ENCODE measurements around the gene CTAGE4.
"Not testable (repeated sequence)": the region's sequence is repeated elsewhere in the genome, so short reads cannot be mapped to it uniquely, and the experiment has no call there.

The CTAGE4 gene

GRCh38 chr7:144220531-144220930, 37.3 kb downstream of the CTAGE4 start:
- H3K4me1 ChIP-seq (ENCODE audit: insufficient read depth, low read length); H3K9ac ChIP-seq (ENCODE audit: low read depth, low read length); H3K9me3 ChIP-seq (ENCODE audit: insufficient read depth, low read depth, low read length); H3K27me3 ChIP-seq (ENCODE audit: insufficient read depth, low read length); H3K36me3 ChIP-seq (ENCODE audit: insufficient read depth, low read depth, low read length); H3K4me3 ChIP-seq (ENCODE audit: low read length); H3K27ac ChIP-seq (ENCODE audit: low read length): not testable (repeated sequence)

DNA sequence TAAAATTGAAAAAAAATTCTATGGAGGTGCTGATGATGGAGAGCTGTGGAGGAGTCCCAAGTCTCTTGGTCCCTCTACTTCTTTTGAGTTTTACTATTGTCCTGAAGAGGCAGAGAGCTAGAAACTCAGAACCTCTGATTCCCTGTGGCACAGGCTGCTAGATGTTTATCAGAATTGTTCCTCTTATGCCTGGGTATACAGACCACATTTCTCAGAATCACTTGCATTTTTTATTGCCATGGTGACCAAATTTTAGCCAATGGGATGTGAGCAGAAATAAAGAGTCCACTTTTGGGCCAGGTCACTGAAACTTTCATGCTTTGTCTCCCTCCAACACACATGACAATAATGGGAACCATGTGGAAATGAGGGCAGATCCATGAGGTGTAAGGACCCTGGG, 40.4 kb downstream of the CTAGE4 start:
- not testable (repeated sequence) for H3K4me3 ChIP-seq (ENCODE audit: low read length); H3K27me3 ChIP-seq (ENCODE audit: insufficient read depth, low read length); H3K9ac ChIP-seq (ENCODE audit: low read depth, low read length); H3K36me3 ChIP-seq (ENCODE audit: insufficient read depth, low read depth, low read length); H3K27ac ChIP-seq (ENCODE audit: low read length); H3K9me3 ChIP-seq (ENCODE audit: insufficient read depth, low read depth, low read length); H3K4me1 ChIP-seq (ENCODE audit: insufficient read depth, low read length)

- H3K27me3 ChIP-seq (ENCODE audit: insufficient read depth, low read length); H3K4me1 ChIP-seq (ENCODE audit: insufficient read depth, low read length); H3K4me3 ChIP-seq (ENCODE audit: low read length): not testable (repeated sequence)
These were observed 43.6 kb downstream of the CTAGE4 start for GRCh38 chr7:144226866-144227265.

DNA sequence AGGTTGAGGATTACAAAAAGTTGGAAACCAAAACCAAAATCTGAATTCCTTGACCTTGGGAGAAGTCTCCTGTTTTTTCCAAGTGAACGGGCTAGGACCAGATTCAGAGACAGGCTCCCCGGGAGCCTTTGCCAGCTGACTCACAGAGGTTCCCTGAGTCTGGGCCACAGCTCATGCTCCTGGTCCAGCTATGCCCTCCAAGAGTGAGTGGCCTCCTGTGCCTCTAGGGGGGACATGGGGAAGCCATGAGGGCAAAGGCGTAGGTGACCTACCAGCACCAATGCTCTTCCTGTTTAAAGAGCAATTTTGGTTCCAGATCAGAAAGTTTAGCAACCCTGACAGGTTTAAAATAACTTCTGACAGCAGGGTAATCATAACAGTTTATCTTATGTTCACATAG, 45.5 kb downstream of the CTAGE4 start:
- H3K9ac ChIP-seq (ENCODE audit: low read depth, low read length); H3K9me3 ChIP-seq (ENCODE audit: insufficient read depth, low read depth, low read length); H3K27ac ChIP-seq (ENCODE audit: low read length); H3K36me3 ChIP-seq (ENCODE audit: insufficient read depth, low read depth, low read length); H3K4me1 ChIP-seq (ENCODE audit: insufficient read depth, low read length); H3K27me3 ChIP-seq (ENCODE audit: insufficient read depth, low read length); H3K4me3 ChIP-seq (ENCODE audit: low read length): not testable (repeated sequence)

More at GRCh38 chr7:144226866-144227265, 43.6 kb downstream of the CTAGE4 start:
- H3K9me3 ChIP-seq (ENCODE audit: insufficient read depth, low read depth, low read length); H3K9ac ChIP-seq (ENCODE audit: low read depth, low read length); H3K36me3 ChIP-seq (ENCODE audit: insufficient read depth, low read depth, low read length); H3K27ac ChIP-seq (ENCODE audit: low read length): not testable (repeated sequence)

DNA sequence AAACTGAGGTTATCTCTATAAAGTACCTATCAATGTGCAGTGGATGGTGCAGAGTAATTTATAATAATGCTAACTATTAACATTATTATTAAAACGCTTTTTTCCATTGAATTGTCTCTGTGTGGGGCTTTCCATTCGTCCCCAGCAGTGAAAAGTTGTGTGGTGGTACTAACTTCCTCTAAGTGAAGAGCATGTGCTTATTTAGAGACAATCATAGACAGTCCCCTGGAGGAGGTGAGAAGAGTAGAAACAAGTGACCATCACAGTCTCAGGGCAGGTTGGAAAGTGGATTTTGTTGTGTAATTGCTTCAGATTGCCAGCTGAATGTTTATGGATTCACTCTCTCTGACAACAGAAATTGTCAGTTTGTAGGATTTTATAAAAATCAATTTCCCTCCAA, 47.8 kb downstream of the CTAGE4 start:
- H3K36me3 ChIP-seq (ENCODE audit: insufficient read depth, low read depth, low read length); H3K27me3 ChIP-seq (ENCODE audit: insufficient read depth, low read length); H3K4me3 ChIP-seq (ENCODE audit: low read length); H3K4me1 ChIP-seq (ENCODE audit: insufficient read depth, low read length); H3K9ac ChIP-seq (ENCODE audit: low read depth, low read length); H3K27ac ChIP-seq (ENCODE audit: low read length); H3K9me3 ChIP-seq (ENCODE audit: insufficient read depth, low read depth, low read length): not testable (repeated sequence)

GRCh38 chr7:144233039-144233438, 49.8 kb downstream of the CTAGE4 start:
- H3K36me3 ChIP-seq (ENCODE audit: insufficient read depth, low read depth, low read length); H3K27me3 ChIP-seq (ENCODE audit: insufficient read depth, low read length); H3K9me3 ChIP-seq (ENCODE audit: insufficient read depth, low read depth, low read length); H3K9ac ChIP-seq (ENCODE audit: low read depth, low read length); H3K4me3 ChIP-seq (ENCODE audit: low read length); H3K27ac ChIP-seq (ENCODE audit: low read length); H3K4me1 ChIP-seq (ENCODE audit: insufficient read depth, low read length): not testable (repeated sequence)

Data from iPS-20b (cell line).